ENCODE data around the gene CCL24. TPM values are rescaled to one million over a fixed set of nuclear protein-coding genes. Genes with fewer than 3 reads are reported as not detected.
"Not testable (repeated sequence)": the region's sequence is repeated elsewhere in the genome, so short reads cannot be mapped to it uniquely, and the experiment has no call there.

CCL24 gene
- total RNA-seq, 4 donors from 2014 or later, result not detected

DNA sequence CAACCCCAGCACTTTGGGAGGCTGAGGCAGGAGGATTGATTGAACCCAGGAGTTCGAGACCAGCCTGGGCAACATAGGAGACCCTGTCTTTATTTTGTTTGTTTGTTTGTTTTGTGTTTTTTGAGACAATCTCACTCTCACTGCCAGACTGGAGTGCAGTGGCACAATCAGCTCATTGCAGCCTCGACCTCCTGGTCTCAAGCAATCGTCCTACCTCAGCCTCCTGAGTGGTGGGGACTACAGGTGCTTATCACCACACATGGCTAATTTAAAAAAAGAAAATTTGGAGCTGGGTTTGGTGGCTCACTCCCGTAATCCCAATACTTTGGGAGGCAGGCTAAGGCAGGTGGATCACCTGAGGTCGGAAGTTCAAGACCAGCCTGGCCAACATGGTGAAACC lies 30.6 kb upstream of the CCL24 start:
- H3K9me3 ChIP-seq, result no peaks in the 10 kb centered on the region
- no peak overlapping the region for H3K4me3 ChIP-seq
- no peaks in the 10 kb centered on the region for H3K36me3 ChIP-seq
- DNase-seq (no peak), ATAC-seq (no peak)
- no peaks in the 10 kb centered on the region for H3K4me1 ChIP-seq
- intact Hi-C loops (cut with DNase I; ENCODE audit: low total_unique reads), result no loop called here
- TF ChIP-seq, protein P1, sequence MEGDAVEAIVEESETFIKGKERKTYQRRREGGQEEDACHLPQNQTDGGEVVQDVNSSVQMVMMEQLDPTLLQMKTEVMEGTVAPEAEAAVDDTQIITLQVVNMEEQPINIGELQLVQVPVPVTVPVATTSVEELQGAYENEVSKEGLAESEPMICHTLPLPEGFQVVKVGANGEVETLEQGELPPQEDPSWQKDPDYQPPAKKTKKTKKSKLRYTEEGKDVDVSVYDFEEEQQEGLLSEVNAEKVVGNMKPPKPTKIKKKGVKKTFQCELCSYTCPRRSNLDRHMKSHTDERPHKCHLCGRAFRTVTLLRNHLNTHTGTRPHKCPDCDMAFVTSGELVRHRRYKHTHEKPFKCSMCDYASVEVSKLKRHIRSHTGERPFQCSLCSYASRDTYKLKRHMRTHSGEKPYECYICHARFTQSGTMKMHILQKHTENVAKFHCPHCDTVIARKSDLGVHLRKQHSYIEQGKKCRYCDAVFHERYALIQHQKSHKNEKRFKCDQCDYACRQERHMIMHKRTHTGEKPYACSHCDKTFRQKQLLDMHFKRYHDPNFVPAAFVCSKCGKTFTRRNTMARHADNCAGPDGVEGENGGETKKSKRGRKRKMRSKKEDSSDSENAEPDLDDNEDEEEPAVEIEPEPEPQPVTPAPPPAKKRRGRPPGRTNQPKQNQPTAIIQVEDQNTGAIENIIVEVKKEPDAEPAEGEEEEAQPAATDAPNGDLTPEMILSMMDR (IDR thresholded peaks at IDR 0.05 in 4 of 5, conservative IDR thresholded peaks at IDR 0.05 in 1 of 5), result no peak
- TF ChIP-seq POLR2A (IDR thresholded peaks at IDR 0.05), result no peak
- no peaks in the 10 kb centered on the region for H3K27me3 ChIP-seq
- H3K27ac ChIP-seq, result no peak overlapping the region
- in situ Hi-C loops (cut with MboI; ENCODE audit: low sequenced_read_pairs in 4 of 4), result no loop called here

DNA sequence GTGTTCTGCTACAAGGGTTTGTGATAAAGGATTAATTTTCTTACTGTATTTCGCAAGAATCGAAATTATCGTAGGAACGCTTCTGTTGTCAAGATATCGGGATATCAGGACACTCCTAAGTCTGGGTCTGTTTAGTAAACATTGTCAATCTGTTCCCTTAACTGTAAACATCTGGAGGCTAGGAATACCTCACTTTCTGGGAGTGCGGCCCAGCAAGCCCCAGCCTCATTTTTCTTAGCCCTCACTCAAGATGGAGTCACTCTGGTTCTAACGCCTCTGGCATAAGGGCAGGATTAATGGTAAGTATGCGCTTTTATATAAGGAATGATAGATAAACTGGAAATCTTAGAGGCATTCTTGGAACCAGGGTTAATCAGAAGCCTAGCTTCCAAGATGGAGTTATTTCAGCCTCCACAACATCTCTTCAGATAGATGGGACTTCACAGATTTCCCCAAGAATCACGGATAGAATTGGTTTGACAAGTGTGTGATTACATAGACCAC lies 30.1 kb upstream of the CCL24 start:
- Histone ChIP-seq H3K4me1 (no peaks in the 10 kb centered on the region), H3K9me3 (no peaks in the 10 kb centered on the region), H3K4me3 (no peak overlapping the region), H3K27me3 (no peaks in the 10 kb centered on the region), H3K27ac (no peak overlapping the region), H3K36me3 (no peaks in the 10 kb centered on the region)
- no peak for DNase-seq
- in situ Hi-C loops (cut with MboI; ENCODE audit: low sequenced_read_pairs in 4 of 4), result no loop called here
- ATAC-seq, result no peak
- intact Hi-C loops (cut with DNase I; ENCODE audit: low total_unique reads), result no loop called here
- no peak for TF ChIP-seq POLR2A (IDR thresholded peaks at IDR 0.05)
- TF ChIP-seq, protein P1 (IDR thresholded peaks at IDR 0.05 in 4 of 5, conservative IDR thresholded peaks at IDR 0.05 in 1 of 5), result no peak

DNA sequence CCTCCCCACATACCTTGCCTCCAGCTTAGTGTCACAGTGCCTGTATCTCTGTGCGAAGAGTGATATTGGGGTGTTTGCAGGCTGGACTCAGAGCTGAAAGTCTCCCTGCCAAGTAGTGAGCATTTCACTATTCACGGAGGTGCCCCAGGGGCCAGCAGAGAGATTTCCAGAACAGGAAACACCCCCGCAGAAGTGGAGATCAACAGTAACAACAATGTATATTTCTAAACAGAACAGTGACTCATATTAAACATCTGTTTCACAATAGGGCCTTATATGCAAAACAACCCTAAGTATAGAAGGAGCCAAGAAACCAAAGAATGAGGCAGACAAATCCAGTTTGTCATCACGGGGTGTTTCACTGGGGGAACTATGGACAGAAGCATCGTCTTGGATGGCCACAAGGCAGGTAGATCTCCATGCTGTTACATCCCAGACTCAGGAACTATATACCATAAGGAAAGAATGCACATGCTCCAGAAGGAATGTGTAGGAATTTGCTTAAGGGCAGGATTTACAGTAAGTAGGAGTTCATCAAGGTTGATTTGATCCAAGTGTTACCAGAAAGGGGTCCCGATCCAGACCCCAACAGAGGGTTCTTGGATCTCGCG lies 29.3 kb upstream of the CCL24 start:
- ATAC-seq (peak; percentile 50 to 53), DNase-seq (peak in 1 of 2 donors; percentile 17)
- Histone ChIP-seq H3K4me3 (no peak overlapping the region), H3K27me3 (no peaks in the 10 kb centered on the region), H3K27ac (no peak overlapping the region), H3K4me1 (no peaks in the 10 kb centered on the region), H3K9me3 (no peaks in the 10 kb centered on the region), H3K36me3 (no peaks in the 10 kb centered on the region)
- TF ChIP-seq, protein P1 (IDR thresholded peaks at IDR 0.05 in 4 of 5, conservative IDR thresholded peaks at IDR 0.05 in 1 of 5), result no peak
- in situ Hi-C loops (cut with MboI; ENCODE audit: low sequenced_read_pairs in 4 of 4), result no loop called here
- intact Hi-C loops (cut with DNase I; ENCODE audit: low total_unique reads), result no loop called here

DNA sequence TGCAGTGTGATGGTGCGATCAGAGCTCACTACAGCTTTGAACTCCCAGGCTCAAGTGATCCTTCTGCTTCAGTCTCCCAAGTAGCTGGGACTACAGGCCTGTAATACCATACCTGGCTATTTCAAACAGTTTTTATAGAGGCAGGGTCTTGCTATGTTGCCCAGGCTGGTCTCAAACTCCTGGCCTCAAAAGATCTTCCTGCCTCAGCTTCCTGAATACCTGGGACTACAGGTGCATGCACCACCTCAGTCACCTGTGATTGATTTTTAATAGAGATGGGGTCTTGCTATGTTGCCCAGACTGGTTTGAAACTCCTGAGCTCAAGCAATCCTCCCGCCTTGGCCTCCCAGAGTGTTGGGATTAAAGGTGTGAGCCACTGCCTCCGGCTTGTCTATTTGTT lies 26.4 kb upstream of the CCL24 start:
- in situ Hi-C loops (cut with MboI; ENCODE audit: low sequenced_read_pairs in 4 of 4), result no loop called here
- Histone ChIP-seq H3K36me3 (no peaks in the 10 kb centered on the region), H3K4me1 (no peaks in the 10 kb centered on the region), H3K27me3 (no peaks in the 10 kb centered on the region), H3K27ac (no peak overlapping the region), H3K9me3 (no peaks in the 10 kb centered on the region), H3K4me3 (no peak overlapping the region)
- intact Hi-C loops (cut with DNase I; ENCODE audit: low total_unique reads), result no loop called here
- no peak for TF ChIP-seq POLR2A (IDR thresholded peaks at IDR 0.05)
- TF ChIP-seq, protein P1 (IDR thresholded peaks at IDR 0.05 in 4 of 5, conservative IDR thresholded peaks at IDR 0.05 in 1 of 5), result no peak
- ATAC-seq (no peak), DNase-seq (no peak)

DNA sequence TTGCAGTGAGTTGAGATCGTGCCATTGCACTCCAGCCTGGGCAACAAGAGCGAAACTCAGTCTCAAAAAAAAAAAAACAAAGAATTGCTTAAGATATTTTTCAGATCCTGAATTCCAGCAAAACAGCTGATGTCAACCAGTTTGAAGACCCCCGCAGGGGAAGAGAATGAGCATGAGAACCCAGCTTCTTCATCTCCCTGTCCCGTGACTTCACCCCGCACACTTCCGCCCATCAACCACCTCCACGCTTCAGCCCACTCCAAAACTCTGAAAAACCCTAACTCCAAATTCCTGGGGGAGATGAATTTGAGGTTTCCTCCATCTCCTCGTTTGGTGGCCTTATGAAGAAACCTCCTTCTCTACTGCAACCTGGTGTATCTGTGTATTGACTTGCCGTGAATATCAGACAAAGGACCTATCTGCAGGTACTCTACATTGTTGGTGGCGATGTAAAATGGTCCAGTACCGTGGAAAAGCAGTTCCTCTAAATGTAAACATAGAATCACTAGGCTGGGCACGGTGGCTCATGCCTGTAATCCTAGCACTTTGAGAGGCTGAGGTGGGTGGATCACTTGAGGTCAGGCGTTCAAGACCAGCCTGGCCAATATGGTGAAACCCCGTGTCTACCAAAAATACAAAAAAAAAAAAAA lies 24.8 kb upstream of the CCL24 start:
- H3K27ac ChIP-seq; H3K9me3 ChIP-seq; H3K27me3 ChIP-seq; H3K4me3 ChIP-seq; intact Hi-C loops (cut with DNase I; ENCODE audit: low total_unique reads); DNase-seq; H3K36me3 ChIP-seq; ATAC-seq; in situ Hi-C loops (cut with MboI; ENCODE audit: low sequenced_read_pairs in 4 of 4); H3K4me1 ChIP-seq: not testable (repeated sequence)

Measured in gastrocnemius medialis (tissue), 4 donors.